Middle frontal gyrus (tissue), 1 donor: ENCODE measurements around the gene RNGTT.
"Not testable (repeated sequence)": the region's sequence is repeated elsewhere in the genome, so short reads cannot be mapped to it uniquely, and the experiment has no call there.

Source experiments
- DNase-seq: peaks from one replicate; pipeline ENCODE4 v3.0.0-alpha.2; 2015; ENCODE audit warnings: low spot score; ENCODE audit errors: extremely low spot score

RNGTT gene

GRCh38 chr6:88730611-88731011 lies 232.8 kb downstream of the RNGTT start:
- no peak for DNase-seq

- DNase-seq: no peak
These were observed 234.7 kb downstream of the RNGTT start for GRCh38 chr6:88728756-88729155.

GRCh38 chr6:88726409-88726808 lies 237.0 kb downstream of the RNGTT start:
- DNase-seq: not testable (repeated sequence)

- no peak for DNase-seq
These were observed 238.1 kb downstream of the RNGTT start for GRCh38 chr6:88725111-88725975.

- no peak for DNase-seq
These were observed 240.7 kb downstream of the RNGTT start for GRCh38 chr6:88722686-88723085.

GRCh38 chr6:88716399-88716798 lies 247.0 kb downstream of the RNGTT start:
- DNase-seq: not testable (repeated sequence)

- no peak for DNase-seq
These were observed 251.0 kb downstream of the RNGTT start for GRCh38 chr6:88712243-88712936.

GRCh38 chr6:88709819-88710246 lies 253.6 kb downstream of the RNGTT start:
- no peak for DNase-seq

- no peak for DNase-seq
These were observed 255.1 kb downstream of the RNGTT start for GRCh38 chr6:88708197-88708744.

GRCh38 chr6:88705601-88706000 lies 257.8 kb downstream of the RNGTT start:
- no peak for DNase-seq

GRCh38 chr6:88704980-88705379 lies 258.4 kb downstream of the RNGTT start:
- DNase-seq: no peak

- no peak for DNase-seq
These were observed 260.4 kb downstream of the RNGTT start for GRCh38 chr6:88702956-88703556.

- no peak for DNase-seq
These were observed 264.8 kb downstream of the RNGTT start for GRCh38 chr6:88698661-88699060.

- DNase-seq: no peak
These were observed 267.5 kb downstream of the RNGTT start for GRCh38 chr6:88695937-88696336.

GRCh38 chr6:88683734-88684133 lies 279.7 kb downstream of the RNGTT start:
- DNase-seq: no peak

GRCh38 chr6:88680654-88681053 lies 282.8 kb downstream of the RNGTT start:
- DNase-seq: no peak

- no peak for DNase-seq
These were observed 283.6 kb downstream of the RNGTT start for GRCh38 chr6:88679841-88680240.

GRCh38 chr6:88677356-88677755 lies 286.1 kb downstream of the RNGTT start:
- no peak for DNase-seq

GRCh38 chr6:88671624-88672023 lies 291.8 kb downstream of the RNGTT start:
- DNase-seq: no peak

- no peak for DNase-seq
These were observed 293.0 kb downstream of the RNGTT start for GRCh38 chr6:88670369-88670768.

- DNase-seq: no peak
These were observed 293.9 kb downstream of the RNGTT start for GRCh38 chr6:88669475-88669874.

GRCh38 chr6:88666901-88667300 lies 296.5 kb downstream of the RNGTT start:
- DNase-seq: no peak
